HepG2 (cell line): ENCODE measurements around the gene CABLES1. TPM values are rescaled to one million over a fixed set of nuclear protein-coding genes. Genes with fewer than 3 reads are reported as not detected.
A peak's percentile ranks its signal among the peaks of the same experiment; 100 is the strongest.

Source experiments
- ATF7 ChIP-seq, 2 experiments: fragments of 450-650 bp in 1 of 2; sonication (generic) in 1 of 2; formaldehyde crosslinking in 1 of 2; IDR thresholded peaks; 2 replicates each; pipeline versions ENCODE4 v1.4.0 to v1.6.1; 2016 to 2020; ENCODE audit warnings: antibody characterized with exemption in 1 of 2, mild to moderate bottlenecking in 1 of 2, missing genetic modification reagents in 1 of 2
- ATM ChIP-seq: fragments of 450-650 bp; IDR thresholded peaks from 2 replicates; pipeline ENCODE4 v1.7.1; 2017; ENCODE audit warnings: mild to moderate bottlenecking, borderline replicate concordance
- GABPB1 ChIP-seq: IDR thresholded peaks from 2 replicates; pipeline ENCODE4 v1.6.1; 2016; ENCODE audit warnings: mild to moderate bottlenecking, missing genetic modification reagents, moderate library complexity, missing compliant biosample characterization
- HIVEP1 ChIP-seq: sonication (generic); formaldehyde crosslinking; IDR thresholded peaks from 2 replicates; pipeline ENCODE4 v1.4.0; 2020; ENCODE audit warnings: mild to moderate bottlenecking, missing genetic modification reagents
- HNRNPK ChIP-seq: fragments of 200-400 bp; formaldehyde crosslinking; IDR thresholded peaks from 2 replicates; pipeline ENCODE4 v1.6.1; 2018; ENCODE audit warnings: low read length, low read depth, moderate library complexity, mild to moderate bottlenecking; ENCODE audit not compliant: poor library complexity, severe bottlenecking
- MLLT10 ChIP-seq: sonication (generic); formaldehyde crosslinking; IDR thresholded peaks from 2 replicates; pipeline ENCODE4 v1.4.0; 2020; ENCODE audit warnings: missing genetic modification reagents
- SALL2 ChIP-seq: sonication (generic); formaldehyde crosslinking; IDR thresholded peaks from 2 replicates; pipeline ENCODE4 v1.8.1; 2023; ENCODE audit warnings: mild to moderate bottlenecking, missing genetic modification reagents, inconsistent platforms
- SRF ChIP-seq: IDR thresholded peaks from 2 replicates; pipeline ENCODE4 v1.6.1; 2011; ENCODE audit warnings: mild to moderate bottlenecking, low read depth, low read length, moderate library complexity
- TAF1 ChIP-seq: sonication (generic); formaldehyde crosslinking; IDR thresholded peaks from 2 replicates; pipeline ENCODE4 v1.4.0; 2020; ENCODE audit warnings: missing genetic modification reagents
- THYN1 ChIP-seq: sonication (generic); formaldehyde crosslinking; IDR thresholded peaks from 2 replicates; pipeline ENCODE4 v1.8.1; 2023; ENCODE audit warnings: low read depth, mild to moderate bottlenecking, moderate library complexity, missing genetic modification reagents, borderline replicate concordance
- ZNF10 ChIP-seq: sonication (generic); formaldehyde crosslinking; IDR thresholded peaks from 2 replicates; pipeline ENCODE4 v1.4.0; 2020; ENCODE audit warnings: mild to moderate bottlenecking, low read depth, missing genetic modification reagents, borderline replicate concordance
- ZNF24 ChIP-seq: fragments of 450-650 bp; IDR thresholded peaks from 2 replicates; pipeline ENCODE4 v1.6.1; 2017; ENCODE audit warnings: antibody characterized with exemption, mild to moderate bottlenecking
- ZNF567 ChIP-seq: sonication (generic); formaldehyde crosslinking; IDR thresholded peaks from 2 replicates; pipeline ENCODE4 v1.8.1; 2023; ENCODE audit warnings: mild to moderate bottlenecking, missing genetic modification reagents, borderline replicate concordance
- ZNF761 ChIP-seq: sonication (generic); formaldehyde crosslinking; conservative IDR thresholded peaks from 2 replicates; pipeline ENCODE4 v1.4.0; 2020; ENCODE audit warnings: mild to moderate bottlenecking, missing genetic modification reagents
- ZSCAN20 ChIP-seq: sonication (generic); formaldehyde crosslinking; IDR thresholded peaks from 2 replicates; pipeline ENCODE4 v1.4.0; 2020; ENCODE audit warnings: missing genetic modification reagents, mild to moderate bottlenecking, borderline replicate concordance
- polyA plus RNA-seq, 8 experiments: library from polyadenylated mRNA; depleted of rRNA in 3 of 8; stranded (reverse) in 7 of 8; unstranded in 1 of 8; fragments of >200 nt; fragmentation: Illumina TruSeq in 4 of 8; extraction: Trizol in 4 of 8; gene quantifications; 2 replicates each; pipeline versions ENCODE4 v1.2.1 to v1.2.3, GENCODE V29; 2011 to 2016; ENCODE audit warnings: low read depth in 4 of 8, missing spikeins in 1 of 8, mixed read lengths in 1 of 8; ENCODE audit not compliant: insufficient read depth in 1 of 8
- total RNA-seq, 5 experiments: library from RNA; depleted of rRNA; stranded (reverse); fragments of >200 nt; fragmentation: Illumina TruSeq; extraction: Trizol; gene quantifications; 2 replicates each; pipeline ENCODE4 v1.2.3, GENCODE V29; 2016; ENCODE audit warnings: low read depth in 1 of 5
- TF ChIP-seq, protein P1 (sequence below): sonication (generic); formaldehyde crosslinking; IDR thresholded peaks from 2 replicates; pipeline ENCODE4 v1.4.0; 2020; ENCODE audit warnings: mild to moderate bottlenecking, missing genetic modification reagents
- TF ChIP-seq, protein P2 (sequence below): sonication (generic); formaldehyde crosslinking; IDR thresholded peaks from 2 replicates; pipeline ENCODE4 v1.5.0; 2020; ENCODE audit warnings: missing genetic modification reagents
- TF ChIP-seq, protein P3 (sequence below): sonication (generic); formaldehyde crosslinking; IDR thresholded peaks from 2 replicates; pipeline ENCODE4 v1.8.0; 2022; ENCODE audit warnings: mild to moderate bottlenecking, missing genetic modification reagents, borderline replicate concordance
- TF ChIP-seq, protein P4 (sequence below): IDR thresholded peaks from 2 replicates; pipeline ENCODE4 v1.6.1; 2016; ENCODE audit warnings: control low read depth
- TF ChIP-seq, protein P5 (sequence below): sonication (generic); formaldehyde crosslinking; IDR thresholded peaks from 2 replicates; pipeline ENCODE4 v1.8.0; 2022; ENCODE audit warnings: mild to moderate bottlenecking, missing genetic modification reagents
- TF ChIP-seq, protein P6 (sequence below): sonication (generic); formaldehyde crosslinking; IDR thresholded peaks from 2 replicates; pipeline ENCODE4 v1.4.0; 2020; ENCODE audit warnings: missing genetic modification reagents
- TF ChIP-seq, protein P7 (sequence below): sonication (generic); formaldehyde crosslinking; IDR thresholded peaks from 2 replicates; pipeline ENCODE4 v1.5.0; 2020; ENCODE audit warnings: missing genetic modification reagents

Gene CABLES1
- total and polyA plus RNA-seq, 2 of the 13 experiments (the other 11 are each of a cell fraction or from before 2014, with no cell fraction given): 14.7 to 25.8 TPM

DNA sequence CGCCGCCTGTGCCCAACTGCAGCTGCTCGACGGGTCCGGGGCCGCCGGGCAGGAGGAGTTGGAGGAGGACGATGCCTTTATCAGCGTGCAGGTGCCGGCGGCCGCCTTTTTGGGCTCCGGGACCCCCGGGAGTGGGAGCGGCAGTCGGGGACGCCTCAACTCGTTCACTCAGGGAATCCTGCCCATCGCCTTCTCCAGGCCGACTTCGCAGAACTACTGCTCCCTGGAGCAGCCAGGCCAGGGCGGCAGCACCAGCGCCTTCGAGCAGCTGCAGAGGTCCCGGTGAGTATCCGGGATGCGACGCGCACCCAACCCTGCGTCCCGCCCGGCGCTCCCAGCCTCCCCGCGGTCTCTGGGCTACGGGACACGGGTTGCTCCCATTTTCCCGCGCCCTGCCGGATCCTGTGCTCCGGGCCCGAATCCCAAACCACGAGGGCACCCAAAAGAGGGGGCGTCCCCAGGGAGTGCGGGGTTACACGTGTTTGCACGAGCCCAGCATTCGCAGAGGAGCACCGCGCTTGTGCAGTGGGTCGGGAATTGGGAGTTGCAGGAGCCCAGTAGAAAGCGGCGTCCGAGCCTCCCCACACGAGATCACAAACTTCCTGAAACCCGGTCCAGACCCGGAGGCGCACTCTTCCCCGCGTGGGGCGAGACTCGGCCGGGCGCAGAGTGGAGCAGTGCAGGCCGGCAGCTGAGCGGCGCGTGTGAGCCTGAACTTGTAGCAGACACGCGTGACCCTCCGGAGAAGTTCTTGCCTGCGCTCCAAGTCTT, 1.2 kb downstream of the CABLES1 start (continued):
- TF ChIP-seq, protein P1, sequence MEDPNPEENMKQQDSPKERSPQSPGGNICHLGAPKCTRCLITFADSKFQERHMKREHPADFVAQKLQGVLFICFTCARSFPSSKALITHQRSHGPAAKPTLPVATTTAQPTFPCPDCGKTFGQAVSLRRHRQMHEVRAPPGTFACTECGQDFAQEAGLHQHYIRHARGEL (CRISPR knock-in tag): 0 out of 2 replicates have a peak, but pooled peaks have one; percentile 14
- TF ChIP-seq ATM: no peak
- TF ChIP-seq ZNF10: no peak
- TF ChIP-seq HIVEP1 (CRISPR knock-in tag): 0 out of 2 replicates have a peak, but pooled peaks have one; percentile 42
- no peak for TF ChIP-seq SALL2 (CRISPR knock-in tag)
- no peak for TF ChIP-seq SRF
- TF ChIP-seq, protein P2, sequence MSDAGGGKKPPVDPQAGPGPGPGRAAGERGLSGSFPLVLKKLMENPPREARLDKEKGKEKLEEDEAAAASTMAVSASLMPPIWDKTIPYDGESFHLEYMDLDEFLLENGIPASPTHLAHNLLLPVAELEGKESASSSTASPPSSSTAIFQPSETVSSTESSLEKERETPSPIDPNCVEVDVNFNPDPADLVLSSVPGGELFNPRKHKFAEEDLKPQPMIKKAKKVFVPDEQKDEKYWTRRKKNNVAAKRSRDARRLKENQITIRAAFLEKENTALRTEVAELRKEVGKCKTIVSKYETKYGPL: no peak
- no peak for TF ChIP-seq HNRNPK
- TF ChIP-seq, protein P3, sequence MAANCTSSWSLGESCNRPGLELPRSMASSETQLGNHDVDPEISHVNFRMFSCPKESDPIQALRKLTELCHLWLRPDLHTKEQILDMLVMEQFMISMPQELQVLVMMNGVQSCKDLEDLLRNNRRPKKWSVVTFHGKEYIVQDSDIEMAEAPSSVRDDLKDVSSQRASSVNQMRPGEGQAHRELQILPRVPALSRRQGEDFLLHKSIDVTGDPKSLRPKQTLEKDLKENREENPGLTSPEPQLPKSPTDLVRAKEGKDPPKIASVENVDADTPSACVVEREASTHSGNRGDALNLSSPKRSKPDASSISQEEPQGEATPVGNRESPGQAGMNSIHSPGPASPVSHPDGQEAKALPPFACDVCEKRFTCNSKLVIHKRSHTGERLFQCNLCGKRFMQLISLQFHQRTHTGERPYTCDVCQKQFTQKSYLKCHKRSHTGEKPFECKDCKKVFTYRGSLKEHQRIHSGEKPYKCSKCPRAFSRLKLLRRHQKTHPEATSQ (CRISPR knock-in tag): no peak
- peak; percentile 53; the same call in 1 of the 2 replicates for TF ChIP-seq GABPB1 (CRISPR knock-in tag)
- TF ChIP-seq TAF1 (CRISPR knock-in tag): peak; percentile 61
- TF ChIP-seq ZNF24: no peak
- TF ChIP-seq MLLT10 (CRISPR knock-in tag): no peak
- TF ChIP-seq, protein P4, sequence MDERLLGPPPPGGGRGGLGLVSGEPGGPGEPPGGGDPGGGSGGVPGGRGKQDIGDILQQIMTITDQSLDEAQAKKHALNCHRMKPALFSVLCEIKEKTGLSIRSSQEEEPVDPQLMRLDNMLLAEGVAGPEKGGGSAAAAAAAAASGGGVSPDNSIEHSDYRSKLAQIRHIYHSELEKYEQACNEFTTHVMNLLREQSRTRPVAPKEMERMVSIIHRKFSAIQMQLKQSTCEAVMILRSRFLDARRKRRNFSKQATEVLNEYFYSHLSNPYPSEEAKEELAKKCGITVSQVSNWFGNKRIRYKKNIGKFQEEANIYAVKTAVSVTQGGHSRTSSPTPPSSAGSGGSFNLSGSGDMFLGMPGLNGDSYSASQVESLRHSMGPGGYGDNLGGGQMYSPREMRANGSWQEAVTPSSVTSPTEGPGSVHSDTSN (CRISPR knock-in tag): no peak
- no peak for TF ChIP-seq ATF7 (IDR thresholded peaks at IDR 0.05)
- TF ChIP-seq ATF7 (CRISPR knock-in tag; IDR thresholded peaks at IDR 0.05): no peak
- no peak for TF ChIP-seq ZSCAN20 (CRISPR knock-in tag)
- TF ChIP-seq, protein P5, sequence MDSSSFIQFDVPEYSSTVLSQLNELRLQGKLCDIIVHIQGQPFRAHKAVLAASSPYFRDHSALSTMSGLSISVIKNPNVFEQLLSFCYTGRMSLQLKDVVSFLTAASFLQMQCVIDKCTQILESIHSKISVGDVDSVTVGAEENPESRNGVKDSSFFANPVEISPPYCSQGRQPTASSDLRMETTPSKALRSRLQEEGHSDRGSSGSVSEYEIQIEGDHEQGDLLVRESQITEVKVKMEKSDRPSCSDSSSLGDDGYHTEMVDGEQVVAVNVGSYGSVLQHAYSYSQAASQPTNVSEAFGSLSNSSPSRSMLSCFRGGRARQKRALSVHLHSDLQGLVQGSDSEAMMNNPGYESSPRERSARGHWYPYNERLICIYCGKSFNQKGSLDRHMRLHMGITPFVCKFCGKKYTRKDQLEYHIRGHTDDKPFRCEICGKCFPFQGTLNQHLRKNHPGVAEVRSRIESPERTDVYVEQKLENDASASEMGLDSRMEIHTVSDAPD (CRISPR knock-in tag): no peak
- TF ChIP-seq ZNF567 (CRISPR knock-in tag): no peak
- TF ChIP-seq ZNF761: peak; percentile 72; the same call in 1 of the 2 replicates
- TF ChIP-seq THYN1 (CRISPR knock-in tag): no peak
- TF ChIP-seq, protein P6, sequence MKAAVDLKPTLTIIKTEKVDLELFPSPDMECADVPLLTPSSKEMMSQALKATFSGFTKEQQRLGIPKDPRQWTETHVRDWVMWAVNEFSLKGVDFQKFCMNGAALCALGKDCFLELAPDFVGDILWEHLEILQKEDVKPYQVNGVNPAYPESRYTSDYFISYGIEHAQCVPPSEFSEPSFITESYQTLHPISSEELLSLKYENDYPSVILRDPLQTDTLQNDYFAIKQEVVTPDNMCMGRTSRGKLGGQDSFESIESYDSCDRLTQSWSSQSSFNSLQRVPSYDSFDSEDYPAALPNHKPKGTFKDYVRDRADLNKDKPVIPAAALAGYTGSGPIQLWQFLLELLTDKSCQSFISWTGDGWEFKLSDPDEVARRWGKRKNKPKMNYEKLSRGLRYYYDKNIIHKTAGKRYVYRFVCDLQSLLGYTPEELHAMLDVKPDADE (CRISPR knock-in tag): no peak
- TF ChIP-seq, protein P7, sequence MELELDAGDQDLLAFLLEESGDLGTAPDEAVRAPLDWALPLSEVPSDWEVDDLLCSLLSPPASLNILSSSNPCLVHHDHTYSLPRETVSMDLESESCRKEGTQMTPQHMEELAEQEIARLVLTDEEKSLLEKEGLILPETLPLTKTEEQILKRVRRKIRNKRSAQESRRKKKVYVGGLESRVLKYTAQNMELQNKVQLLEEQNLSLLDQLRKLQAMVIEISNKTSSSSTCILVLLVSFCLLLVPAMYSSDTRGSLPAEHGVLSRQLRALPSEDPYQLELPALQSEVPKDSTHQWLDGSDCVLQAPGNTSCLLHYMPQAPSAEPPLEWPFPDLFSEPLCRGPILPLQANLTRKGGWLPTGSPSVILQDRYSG (CRISPR knock-in tag): no peak
